GM21825 (cell line): ENCODE results near the gene PARVB.

ENCODE experiments used
- ATAC-seq: cut with Tn5 transposase; IDR thresholded peaks from one replicate; pipeline ENCODE4 v1.9.1; 2021; ENCODE audit warnings: mild to moderate bottlenecking, moderate library complexity; ENCODE audit not compliant: unreplicated experiment

PARVB gene

DNA sequence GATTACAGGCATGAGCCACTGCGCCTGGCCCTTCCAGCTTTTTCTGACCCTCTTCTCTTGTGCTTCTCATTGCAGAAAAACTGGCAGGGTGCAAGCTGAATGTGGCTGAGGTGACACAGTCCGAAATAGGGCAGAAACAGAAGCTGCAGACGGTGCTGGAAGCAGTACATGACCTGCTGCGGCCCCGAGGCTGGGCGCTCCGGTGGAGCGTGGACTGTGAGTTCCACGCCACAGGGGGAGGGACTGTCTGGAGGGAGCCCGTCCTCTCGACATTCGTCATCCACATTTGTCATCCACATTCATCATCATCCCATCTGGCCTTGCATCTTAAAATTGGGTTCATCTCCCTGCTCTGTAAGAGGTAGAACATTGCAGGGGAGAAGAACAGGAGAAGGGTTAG lies 107.3 kb downstream of the PARVB start:
- no peak for ATAC-seq

- no peak for ATAC-seq
Measured at GRCh38 chr22:44131989-44132685, 108.0 kb downstream of the PARVB start.

- ATAC-seq = no peak
Measured at GRCh38 chr22:44132724-44133123, 108.6 kb downstream of the PARVB start.

DNA sequence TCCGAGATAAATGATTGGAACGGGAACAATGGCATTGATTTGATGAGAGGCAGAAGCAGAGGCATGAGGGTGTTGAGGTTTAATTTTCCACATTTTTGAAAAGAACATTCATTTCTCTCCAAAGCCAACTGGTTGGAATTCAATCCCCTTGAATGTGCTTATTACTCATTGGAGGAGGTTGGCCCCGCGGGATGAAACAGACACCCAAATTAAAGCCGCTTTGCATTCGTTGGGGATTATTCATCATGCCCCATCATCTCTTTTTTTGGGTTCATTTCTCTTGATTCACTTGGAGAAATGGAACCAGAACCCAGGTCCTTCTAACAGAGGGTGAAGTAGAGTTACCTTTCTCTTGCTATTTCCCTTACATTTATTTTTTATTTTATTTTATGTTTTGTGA lies 109.1 kb downstream of the PARVB start:
- no peak for ATAC-seq

DNA sequence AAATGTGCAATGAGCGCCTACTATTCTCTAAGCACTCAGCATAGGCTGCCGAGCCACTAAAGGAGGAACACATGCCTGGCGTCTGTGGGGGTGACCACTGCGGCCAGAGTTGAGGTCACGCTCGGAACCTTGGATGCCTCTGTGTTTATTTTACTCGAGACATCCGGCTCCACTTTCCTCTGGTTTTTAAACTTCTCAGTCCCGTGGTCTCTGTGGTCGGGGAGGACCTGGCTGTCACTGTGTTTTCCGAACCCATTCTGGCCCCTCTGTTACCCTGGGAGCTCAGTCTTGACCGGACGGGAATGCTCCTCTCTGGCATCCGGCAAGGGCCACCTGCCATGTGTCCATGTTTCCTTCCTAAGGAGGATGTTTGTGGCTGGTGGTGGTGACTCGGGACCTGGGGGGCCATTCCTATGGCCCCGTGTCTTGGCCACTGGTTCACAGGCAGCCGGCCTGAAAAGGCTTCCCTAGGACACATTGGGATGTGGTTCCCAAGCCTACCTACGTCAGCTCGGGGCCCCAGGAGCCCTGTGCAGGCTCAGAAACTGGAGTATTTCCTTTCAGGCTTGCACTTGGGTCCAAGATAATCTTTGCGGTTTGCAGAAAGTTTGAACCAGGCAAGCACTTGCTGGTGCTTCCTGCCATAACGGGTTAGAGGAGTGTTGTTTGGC lies 109.9 kb downstream of the PARVB start:
- ATAC-seq = no peak

GRCh38 chr22:44136112-44136511 lies 112.0 kb downstream of the PARVB start:
- ATAC-seq = no peak

DNA sequence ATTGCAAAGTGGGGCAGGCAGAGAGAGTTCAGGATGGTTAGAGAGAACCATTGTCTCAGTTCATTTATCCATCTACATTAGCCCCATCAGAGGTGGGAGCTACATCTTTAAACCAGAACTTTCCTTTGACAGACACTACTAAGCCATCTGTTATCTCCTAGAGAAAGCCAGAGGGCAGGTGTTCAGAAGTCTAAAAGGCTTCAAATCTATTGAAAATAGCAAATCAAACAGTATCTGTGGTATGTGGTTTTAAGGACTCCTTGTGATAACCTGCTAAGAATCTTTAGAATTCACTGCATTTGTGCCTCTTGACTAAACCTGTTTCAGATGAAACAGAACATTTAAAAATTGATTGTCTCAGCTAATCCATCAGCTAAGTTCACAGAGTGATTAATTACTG lies 112.7 kb downstream of the PARVB start:
- ATAC-seq = no peak

DNA sequence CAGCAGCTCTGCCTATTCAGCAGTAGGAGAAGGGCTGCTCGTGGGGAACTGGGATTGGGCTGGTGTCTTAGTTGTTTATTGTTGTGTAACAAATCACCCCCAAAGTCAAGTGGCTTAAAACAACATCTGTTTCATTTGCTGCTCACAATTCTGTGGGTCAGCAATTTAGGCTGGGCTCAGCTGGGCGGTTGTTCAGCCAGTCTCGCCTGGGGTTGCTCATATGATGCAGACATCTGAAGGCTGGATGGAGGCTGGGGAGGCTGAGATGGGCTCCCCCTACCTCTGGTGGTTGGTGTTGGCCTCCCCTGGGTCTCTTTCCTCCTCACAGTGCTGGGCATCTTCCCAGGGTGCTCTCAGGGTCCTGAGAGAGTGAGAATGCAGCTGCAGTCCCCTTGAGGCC lies 113.3 kb downstream of the PARVB start:
- no peak for ATAC-seq

- ATAC-seq = no peak
Measured at GRCh38 chr22:44139773-44140172, 115.7 kb downstream of the PARVB start.

DNA sequence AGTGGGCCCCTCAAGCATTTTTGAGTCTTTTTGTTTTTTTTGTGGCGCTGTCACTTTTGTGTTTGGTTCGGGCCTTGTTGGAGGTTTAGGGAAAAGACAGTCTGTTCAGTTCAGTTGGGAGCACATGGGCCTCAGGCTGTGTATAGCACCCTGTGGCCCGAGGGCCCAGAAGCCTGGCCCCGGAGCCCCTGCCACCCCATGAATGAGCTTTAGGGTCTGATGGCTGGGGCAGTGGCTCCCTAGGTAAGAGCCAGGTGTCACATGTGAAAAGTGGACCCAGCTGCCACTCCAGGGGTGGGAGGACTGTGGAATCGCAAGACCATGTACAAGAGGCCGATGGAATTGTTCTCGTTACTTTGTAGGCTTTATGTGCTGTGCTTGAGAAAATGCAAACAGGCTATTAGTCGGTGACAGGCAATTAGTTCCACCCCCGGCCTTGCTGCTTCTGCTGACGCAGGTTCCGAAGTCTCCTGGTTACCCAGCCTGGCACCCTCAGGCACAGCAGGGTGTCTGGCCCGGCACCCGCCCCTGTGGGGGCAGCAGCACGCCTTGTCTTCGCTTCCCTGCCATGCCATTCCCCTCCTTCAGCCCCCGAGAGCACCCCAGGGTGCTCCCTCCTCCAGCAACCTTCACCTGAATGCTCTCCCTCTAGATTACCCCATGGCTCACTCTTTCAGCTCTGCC lies 118.5 kb downstream of the PARVB start:
- no peak for ATAC-seq

DNA sequence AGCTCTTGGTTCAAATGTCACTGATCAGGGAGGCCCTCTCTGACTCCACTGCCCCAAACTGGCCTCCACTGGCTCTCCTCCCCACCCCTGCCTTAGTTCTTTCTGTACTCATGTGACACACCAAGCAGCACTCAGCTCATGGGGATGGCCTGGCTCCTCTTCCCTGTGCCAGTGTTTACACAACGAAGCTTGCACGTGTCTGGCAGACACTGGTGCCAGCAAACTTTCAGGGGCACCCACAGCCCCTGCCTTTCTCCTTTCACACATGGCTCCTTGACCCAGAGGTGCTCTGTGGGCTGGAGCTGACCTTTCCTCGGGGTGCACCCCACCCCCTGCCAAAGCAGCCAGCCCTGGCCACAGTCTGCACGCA lies 119.0 kb downstream of the PARVB start:
- ATAC-seq = no peak

DNA sequence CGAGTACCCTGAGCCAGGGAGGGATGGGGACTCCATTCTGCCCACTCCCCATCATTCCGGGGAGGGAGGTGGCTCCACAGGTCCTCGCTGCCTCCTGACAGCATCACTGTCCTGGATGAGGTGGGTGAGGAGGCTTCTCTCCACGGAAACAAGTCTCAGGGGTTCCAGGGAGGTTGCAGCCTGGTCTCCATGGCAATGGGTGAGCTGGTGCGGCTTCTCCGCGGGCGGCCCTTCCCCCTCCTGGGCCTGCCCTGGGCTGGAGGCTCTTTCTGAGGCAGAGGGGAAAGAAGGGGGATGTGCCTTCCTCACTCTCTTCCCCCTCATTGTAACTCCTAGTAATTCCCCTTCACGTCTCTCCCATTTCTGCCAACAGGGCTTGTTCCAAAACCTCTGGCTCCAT lies 119.5 kb downstream of the PARVB start:
- no peak for ATAC-seq

DNA sequence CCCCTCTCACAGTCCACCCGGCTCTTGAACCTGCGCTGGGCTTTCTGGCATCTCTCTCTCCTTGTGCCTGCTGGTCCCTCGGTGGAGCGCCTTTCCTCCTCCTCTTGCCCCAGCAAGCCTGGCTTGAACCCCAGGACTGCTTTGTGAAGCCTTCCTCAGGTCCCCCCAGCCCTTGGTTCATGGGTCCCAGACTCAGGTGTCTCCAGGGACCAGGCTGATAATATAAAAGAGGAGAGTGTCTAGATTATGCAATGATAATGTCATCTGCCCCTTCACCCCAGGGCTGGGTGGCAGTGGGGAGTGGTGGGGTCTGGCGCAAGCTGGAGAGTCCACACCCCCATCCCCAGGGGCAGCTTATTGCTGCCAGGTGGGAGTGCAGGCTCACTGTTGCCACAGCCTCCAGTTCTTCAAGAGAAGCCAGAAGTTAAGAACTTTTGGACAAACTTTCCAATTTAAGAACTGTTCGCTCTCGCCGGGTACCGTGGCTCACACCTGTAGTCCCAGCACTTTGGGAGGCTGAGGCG lies 120.0 kb downstream of the PARVB start:
- ATAC-seq = no peak

- no peak for ATAC-seq
Measured at GRCh38 chr22:44145544-44145943, 121.4 kb downstream of the PARVB start.

- no peak for ATAC-seq
Measured at GRCh38 chr22:44146088-44146861, 122.2 kb downstream of the PARVB start.

DNA sequence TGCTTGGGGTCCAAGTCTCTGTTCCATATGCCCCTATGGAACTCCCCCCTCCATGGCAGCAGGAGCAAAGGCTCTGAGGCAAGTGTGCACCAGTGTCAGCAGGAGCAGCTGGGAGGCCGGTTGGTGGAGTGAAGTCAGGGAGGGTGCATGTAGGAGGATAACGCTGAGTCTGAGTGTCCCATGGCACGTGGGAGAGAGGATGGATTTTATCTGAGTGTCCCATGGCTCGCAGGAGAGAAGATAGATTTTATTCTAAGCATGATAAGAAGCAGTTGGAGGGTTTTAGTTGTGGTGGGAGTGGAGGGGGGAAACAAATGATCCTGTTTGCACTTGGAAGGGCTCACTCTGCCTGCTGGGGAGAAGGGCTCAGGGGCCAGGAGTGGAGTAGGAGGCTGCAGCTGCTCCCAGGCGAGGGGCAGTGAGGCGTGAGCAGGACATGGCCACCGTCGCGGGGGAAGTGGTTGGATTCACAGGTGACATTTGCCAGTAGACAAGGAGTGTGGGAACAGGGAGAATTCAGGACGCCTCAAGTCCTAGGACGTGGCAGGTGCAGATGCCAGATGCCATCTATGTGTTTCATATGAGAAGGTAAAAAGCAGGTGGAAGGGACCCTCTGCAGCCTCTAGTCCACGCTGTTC lies 123.0 kb downstream of the PARVB start:
- no peak for ATAC-seq

DNA sequence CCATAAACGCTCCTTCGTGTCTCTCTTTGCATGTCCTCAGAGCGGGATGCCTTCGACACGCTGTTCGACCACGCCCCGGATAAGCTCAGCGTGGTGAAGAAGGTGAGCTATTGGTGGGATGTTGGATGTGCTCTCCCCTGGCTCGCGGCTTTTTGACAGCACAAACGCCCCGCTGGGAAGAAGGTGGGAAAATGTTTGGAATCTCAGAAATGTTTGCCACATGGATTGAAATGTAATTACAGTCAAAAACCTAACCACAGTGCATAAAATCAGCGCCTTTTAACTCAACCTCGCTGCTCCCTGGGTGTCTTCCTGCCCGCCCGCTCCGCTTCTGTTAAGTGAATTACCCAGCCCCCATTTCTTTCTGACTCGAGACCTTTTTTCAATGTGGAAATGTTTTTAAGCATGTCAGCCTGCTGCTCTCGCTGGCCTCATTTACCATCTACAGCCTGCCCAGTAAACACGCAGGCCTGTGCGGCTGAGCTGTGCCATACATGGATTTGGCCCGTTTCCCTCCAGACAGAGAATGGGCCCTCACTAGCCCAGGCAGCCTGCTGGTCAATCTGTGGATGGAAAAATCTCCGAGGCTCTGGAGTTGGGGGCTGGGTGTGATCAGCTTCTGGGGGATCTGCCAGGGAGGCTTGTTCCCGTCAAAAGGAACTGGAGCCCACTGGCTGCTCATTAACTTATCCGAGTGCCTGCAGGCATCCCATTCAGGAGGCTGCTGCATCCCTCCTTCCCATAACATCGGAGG lies 123.9 kb downstream of the PARVB start:
- no peak for ATAC-seq

- ATAC-seq = no peak
Measured at GRCh38 chr22:44151676-44152075, 127.6 kb downstream of the PARVB start.

DNA sequence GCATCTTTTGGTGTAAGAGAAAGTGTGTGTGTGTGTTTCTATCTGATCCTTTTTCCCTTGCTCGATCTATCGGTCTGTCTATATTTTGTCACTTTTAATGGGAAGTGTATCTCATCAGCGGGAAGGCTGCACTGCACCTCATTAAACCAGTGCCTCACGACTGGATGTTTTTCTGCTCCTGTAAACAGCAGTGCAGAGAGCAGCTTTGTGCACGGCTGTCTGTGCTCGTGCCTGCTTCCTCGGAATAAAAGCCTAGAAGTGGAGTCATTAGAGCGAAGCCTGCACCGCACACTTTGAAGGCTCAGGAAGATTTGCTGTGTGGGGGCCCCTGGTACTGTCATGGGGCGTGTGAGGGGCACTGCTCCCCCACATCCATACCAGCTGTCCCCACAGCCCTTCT lies 129.6 kb downstream of the PARVB start:
- no peak for ATAC-seq

GRCh38 chr22:44154436-44154942 lies 130.4 kb downstream of the PARVB start:
- ATAC-seq = no peak
